HG02840 (cell line): ENCODE results near the gene ZNF580.

Experiments used
- ATAC-seq: cut with Tn5 transposase; IDR thresholded peaks from one replicate; pipeline ENCODE4 v1.9.1; 2021; ENCODE audit warnings: mild to moderate bottlenecking, moderate library complexity, moderate number of reproducible peaks; ENCODE audit not compliant: unreplicated experiment, low FRiP score

The ZNF580 gene, protein sequence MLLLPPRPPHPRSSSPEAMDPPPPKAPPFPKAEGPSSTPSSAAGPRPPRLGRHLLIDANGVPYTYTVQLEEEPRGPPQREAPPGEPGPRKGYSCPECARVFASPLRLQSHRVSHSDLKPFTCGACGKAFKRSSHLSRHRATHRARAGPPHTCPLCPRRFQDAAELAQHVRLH

DNA sequence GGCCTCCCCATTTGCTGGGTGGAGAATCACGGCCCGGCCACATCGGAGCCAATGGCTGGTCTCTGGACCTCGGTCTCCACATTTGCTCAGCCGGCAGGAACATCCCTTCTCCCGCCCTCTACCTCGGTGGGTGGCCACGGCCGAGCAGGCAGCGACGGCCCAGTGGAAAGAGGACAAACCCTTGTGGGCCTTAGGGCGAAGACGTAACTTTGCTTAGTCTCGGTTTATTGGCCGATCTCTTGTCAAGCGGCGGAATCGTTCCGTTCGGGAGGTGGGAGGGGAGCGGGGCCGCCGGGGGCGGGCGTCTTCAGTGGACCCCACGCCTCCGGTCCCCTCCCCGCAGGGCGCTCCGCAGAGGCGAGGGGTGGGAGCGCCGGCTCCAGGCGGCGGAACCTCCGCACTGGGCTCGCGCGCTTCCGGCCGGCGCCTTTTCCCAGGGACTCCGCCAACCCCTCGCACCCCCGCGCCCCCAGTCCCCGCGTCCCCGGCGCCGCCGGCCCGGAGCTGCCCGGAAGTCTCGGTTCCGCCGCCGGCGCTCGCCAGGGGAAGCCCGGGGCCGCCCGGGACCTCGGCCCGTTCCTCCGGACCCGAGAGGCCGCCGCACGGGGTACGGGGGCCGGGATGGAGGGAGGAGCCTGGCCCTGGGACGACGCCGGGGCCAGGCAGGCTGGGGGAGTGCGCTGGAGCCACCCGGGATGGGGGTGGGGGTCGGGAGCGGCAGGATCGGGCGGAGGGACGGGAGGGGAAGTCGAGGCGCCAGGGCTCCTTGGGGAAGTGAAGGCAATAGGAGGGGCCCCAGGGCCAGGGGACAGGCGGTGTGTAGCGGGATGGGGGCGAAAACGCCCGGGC lies at the start of gene ZNF580:
Gene ZNF580 (plus strand): TSS at position 426 of the 849 bp plus-strand sequence. CDS start 1,507 bp downstream, outside the sequence.
- no peak for ATAC-seq

DNA sequence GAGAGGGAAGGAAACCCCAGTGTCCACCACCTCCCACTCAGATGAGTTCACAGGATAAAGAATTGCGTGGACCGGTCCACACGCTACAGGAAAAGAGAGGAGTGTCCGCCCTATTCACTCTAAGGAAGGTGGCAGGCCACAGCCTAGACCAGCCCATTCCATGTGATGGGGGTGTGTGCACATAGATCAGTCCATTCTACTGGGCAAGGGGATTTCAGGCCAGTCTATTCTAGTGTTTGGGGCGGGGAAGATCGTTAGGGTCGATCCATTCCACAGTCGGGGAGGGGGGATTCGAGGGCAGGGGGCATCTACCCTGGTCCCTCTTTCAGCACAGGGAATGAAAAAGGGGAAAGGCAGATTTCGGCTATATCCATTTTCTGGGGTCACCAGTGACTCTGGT lies 49.2 kb upstream of the ZNF580 start:
- ATAC-seq: no peak

DNA sequence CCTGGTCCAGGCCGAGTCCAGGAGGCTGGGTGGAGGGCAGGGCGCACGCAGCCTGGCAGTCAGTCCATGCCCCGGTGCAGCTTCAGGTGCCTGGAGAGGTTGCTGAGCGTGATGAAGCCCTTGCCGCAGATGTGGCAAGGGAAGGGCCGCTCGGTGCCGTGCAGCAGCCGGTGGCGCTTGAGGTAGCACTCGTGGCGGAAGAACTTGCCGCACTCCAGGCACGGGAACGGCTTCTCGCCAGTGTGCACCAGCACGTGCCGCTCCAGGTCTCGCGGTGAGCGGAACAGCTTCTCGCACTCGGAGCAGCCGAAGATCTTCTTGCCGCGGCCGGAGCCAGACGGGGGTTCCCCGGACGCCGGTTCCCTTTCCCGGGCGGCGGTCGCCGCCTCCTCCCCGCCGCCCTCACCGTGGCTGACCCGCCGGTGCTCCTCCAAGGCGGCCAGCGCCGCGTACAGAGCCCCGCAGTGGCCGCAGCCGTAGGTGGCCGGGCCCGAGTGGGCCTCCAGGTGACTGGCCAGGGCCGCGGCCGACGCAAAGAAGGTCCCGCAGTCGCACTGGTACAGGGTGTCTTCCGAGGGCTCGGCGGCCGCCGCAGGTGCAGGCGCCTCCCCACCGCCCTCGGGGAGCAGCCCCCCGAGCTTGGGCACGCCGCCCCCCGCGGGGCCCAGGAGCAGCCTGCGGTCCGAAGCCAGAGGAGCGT lies 48.3 kb upstream of the ZNF580 start:
- ATAC-seq: no peak

DNA sequence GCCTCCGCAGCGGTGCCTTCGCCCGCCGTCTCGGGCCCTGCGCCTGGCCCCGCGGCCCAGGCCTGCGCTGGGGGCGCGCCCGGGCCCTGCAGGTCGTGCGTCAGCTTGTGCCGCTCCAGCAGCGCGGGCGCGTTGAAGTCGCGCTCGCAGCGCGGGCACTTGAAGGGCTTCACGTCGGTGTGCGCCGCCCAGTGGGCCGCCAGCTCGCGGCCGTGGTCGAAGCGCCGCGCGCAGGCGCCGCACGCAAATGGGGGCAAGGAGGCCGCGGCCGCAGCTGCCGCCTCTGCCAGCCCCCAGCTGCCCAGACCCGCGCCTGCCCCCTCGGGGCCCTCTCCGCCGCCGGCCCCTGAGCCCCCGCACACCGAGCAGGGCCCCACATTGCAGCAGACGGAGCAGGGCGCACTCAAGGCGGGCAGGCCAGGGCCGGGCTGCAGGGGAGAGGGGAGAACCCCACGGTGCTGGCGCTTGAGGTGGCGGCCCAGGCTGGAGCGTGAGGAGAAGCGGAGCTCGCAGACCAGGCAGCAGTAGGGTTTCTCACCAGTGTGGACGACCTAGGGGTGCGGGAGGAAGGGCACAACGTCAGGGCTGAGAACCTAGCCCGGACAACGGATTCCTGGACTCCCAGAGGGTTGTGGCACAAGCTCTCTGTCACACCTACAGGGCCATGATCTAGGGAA lies 47.6 kb upstream of the ZNF580 start:
- ATAC-seq: no peak

DNA sequence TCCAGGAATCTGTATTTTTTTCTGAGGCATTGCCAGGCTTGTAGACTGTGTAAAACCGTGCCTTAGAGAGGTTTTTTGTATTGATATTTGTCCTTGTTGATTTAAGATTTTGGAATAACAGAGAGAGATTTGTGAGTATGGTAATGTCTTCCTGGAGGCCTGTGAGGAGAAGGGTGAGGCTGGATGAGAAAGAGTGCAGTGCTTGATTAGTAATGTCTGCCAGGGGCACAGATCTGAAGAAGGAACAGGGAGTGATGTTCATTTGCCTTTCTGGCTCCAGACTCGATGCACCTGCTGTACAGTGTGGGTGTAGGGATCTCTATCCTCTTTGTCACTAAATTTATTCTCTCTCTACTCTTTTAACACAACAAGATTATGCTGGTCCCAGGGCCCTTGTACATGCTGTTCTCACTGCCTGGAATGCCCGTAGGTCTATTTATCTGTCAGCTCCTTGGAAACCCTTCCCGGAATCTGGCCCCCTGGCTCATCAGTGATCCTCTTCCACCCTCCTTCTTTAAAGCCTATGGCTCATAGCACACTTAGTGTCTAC lies 45.7 kb upstream of the ZNF580 start:
- ATAC-seq: no peak

DNA sequence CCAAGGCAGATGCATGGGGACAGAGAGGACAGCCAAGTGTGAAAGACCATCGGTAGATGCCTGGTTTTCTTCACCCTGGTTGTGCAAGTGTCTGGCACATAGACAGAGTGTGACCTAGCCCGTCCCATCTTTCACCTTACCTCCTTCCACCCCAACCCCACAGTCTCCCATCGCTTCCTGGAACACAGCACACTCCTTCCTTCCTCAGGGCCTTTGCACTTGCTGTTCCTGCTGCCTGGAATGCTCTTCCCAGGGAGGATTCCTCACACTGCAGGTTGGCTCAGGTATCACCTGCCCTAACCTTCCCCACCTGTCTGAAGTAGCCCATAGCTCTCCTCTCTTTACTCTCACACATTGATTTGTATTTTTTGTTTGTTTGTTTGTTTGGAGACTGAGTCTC lies 44.5 kb upstream of the ZNF580 start:
- no peak for ATAC-seq

DNA sequence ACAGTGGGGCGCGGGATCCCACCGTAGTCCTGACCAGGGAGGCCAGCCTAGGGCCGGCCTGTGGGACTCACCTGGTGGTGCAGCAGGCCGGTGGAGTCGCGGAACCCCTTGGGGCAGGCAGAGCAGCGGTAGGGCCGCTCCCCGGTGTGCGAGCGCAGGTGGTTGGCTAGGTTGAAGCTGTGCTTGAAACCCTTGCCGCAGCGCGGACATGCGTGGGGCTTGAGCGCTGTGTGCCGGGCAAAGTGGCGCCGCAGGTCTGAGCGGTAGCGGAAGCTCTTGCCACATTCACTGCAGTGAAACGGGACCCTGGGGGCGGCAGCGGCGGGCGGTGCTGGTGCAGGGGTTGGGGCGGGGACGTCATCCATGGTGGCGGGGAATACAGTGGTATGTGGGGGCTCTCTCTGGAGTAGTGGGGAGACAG lies 43.3 kb upstream of the ZNF580 start:
- no peak for ATAC-seq

DNA sequence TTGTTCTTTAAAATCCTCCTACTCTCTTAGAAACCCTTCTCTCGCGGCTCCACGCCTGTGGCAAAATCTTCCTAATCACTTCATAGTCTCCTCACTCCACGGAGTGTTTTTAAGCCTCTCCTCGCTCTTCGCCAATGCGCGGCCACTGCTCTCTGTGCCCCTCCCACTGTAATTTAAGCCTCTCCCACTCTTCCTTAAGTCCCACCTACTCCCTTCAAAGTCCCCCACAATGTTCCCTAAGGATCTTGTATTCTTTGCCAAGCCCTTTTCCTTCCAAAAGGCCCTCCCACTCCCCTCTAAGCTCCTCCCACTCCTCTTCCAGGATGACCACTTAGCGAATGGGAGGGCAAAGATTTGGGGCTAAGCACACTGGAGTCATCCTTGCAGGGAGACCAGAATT lies 42.8 kb upstream of the ZNF580 start:
- ATAC-seq: no peak

DNA sequence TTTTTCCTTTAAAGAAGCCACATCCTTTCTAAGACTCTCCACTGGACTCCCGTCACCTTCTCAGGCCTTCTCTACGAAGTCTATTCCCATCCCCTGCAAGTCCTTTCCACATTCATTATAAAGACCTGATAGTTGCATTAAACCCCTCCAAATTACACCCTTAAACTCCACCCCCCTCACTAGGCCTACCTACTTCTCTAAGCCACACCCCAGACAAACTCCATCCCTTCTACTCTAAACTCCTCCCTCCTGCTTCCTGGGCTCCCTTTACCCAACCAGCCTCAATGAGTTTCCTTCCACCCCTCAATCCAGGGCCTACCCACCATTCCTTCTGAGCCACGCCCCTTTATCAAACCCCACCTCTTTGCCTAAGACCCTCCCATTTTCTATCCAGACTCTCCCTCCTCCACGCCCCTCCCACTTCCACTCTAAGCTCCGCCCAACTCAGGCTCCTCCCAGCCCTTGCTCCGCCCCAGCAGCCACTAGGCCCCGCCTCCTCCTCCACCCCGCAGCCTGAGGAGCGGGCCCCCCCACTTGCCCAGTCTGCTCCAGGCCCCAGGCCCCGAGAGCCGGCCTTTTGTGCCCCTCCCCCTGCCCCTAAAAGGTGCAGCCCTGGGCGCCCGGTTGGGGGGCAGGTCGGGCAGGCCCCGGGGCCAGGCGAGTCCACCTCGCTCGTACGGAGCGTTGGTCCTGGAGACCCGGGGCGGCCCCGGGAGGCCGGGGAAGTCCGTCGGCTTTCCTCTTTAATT lies 41.9 kb upstream of the ZNF580 start:
- peak; percentile 38 for ATAC-seq

DNA sequence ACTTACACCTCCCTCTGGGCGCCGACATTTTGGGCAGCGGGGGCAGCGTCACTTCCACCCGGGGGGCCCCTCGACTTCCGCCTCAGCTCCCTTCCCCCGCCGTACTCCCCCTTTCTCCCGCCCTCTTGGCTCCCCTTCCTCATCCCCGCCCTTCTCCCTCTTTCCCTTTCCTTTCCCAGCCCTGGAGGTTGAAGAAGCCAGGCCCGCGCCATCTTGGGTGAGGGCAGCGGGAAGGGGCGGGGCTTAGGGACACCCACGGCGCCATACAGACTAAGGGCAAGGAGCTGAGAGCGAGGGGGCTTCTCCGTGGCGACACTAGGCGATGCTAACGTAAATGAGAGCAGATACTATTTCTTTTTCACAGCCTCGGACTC lies 41.3 kb upstream of the ZNF580 start, which contains the start of gene FIZ1:
Gene FIZ1 (minus strand): TSS at position 50 of the 374 bp plus-strand sequence. CDS start 1,652 bp downstream, outside the sequence.
- peak; percentile 59 for ATAC-seq

DNA sequence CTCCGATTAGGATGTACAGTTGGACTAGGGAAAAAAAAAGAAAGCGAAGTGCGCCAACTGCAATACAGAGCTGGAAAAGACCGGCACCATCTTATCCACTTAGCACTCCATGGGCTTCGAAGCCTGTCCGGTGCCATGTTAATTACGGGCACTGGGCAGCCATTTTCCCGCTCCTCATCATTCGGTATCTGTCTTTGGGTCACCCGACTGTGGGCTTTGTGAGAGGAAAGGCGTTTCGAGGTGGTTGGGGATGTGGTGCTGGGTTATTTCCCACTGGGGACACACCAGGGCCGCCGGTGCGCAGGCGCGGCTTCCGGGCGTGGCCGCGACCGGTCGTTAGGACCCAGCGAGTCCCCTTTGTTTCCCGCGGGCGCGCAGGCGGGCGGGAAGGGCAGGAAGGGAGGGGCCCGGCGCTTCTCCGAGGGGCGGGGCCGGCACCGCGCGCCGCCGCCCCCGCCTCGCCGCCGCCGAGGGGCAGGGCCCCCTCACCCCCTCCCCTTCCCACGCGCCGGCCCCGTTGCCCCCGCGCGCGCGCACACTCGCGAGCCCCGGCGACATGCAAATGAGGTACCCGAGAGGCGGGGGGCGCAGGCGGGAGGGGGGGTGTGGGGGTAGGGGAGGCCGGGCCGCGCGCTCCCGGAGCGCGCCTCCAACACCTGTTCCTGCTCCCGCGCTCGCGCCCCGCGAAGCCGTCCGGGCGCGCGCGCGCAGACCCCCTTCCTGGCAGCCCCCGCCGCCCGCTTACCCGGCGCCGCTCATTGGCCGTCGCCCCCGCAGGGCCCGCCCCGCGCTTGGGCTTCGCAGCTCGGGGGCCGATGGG lies 40.8 kb upstream of the ZNF580 start, which contains the start of gene ZNF524:
Gene ZNF524 (plus strand): TSS at position 447 of the 820 bp plus-strand sequence. CDS start 1,825 bp downstream, outside the sequence.
- ATAC-seq: peak; percentile 45

DNA sequence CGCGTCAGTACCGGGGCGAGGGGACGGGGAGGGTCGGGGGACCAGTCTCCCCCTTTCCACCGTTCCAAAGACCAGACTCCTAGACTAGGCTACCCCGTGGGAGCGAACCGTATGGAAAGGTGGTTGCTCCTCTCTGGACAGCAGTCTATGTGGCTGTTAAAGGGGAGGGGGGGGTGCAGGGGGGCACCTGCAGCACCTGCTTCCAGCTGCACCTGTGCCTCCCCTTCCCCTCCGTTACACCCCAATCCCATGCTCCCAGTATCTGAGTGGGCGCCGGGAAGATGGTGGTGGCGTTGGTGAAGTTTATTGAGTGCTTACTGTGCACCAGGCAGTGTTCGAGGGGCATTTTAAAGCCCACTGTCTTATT lies 40.2 kb upstream of the ZNF580 start:
- ATAC-seq: no peak

DNA sequence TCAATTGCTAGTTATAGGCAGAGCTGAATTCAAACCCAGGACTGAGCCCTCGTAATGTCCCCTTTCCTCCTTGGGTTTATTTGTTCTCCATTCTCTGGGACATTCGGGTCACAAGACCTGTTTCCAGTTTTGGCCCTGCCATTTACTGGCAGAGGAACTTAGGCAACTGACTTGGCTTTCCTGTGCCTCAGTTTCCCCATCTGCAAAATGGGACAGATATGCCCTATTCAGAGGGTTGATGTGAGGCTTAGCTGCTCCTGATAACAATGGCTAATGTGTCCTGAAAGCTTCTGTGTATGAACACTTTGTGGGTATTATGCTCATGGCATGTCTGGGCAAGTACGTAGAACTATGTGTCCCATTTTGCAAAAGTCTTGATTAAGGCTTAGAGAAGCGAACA lies 39.7 kb upstream of the ZNF580 start:
- no peak for ATAC-seq

DNA sequence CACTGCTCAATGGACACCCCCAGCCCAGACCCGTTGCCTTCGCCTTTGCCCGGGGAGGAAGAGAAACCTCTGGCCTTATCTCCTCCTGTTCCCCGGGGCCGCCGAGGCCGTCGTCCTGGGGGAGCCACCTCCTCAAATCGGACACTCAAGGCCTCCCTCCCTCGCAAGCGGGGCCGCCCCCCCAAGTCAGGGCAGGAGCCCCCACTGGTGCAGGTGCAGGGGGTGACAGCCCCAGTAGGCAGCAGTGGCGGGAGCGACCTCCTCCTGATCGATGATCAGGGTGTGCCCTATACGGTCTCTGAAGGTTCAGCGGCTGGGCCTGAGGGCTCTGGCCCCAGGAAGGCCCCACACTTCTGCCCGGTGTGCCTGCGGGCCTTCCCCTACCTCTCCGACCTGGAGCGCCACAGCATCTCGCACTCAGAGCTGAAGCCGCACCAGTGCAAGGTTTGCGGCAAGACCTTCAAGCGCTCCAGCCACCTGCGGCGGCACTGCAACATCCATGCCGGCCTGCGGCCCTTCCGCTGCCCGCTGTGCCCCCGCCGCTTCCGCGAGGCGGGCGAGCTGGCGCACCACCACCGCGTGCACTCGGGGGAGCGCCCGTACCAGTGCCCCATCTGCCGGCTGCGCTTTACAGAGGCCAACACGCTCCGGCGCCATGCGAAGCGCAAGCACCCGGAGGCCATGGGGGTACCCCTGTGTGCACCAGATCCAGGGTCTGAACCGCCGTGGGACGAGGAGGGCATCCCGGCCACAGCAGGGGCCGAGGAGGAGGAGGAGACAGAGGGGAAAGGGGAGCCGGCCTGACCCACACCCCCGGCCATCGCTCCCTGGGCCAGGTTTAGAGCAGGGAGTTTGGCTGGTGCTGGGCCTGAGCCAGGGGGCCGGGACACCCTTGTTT lies 38.4 kb upstream of the ZNF580 start:
- no peak for ATAC-seq

DNA sequence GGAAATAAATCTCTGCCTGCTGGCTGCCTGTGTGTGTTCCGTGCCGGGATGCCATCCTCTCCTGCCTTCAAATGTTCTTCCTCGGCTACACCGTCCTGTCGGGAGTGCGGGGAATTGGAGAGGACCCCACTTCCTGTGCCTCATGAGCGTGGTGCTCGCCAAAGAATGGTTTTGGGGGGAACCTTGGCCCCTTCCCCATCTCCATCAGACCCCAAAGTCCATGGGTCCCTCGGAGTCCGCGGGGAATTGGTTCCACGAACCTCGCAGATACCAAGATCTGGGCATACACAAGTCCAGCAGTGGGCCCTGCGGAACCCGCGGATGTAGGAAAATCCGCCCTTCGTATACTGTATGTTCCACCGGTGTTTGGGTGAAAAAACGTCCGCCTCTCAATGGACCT lies 37.7 kb upstream of the ZNF580 start:
- no peak for ATAC-seq

DNA sequence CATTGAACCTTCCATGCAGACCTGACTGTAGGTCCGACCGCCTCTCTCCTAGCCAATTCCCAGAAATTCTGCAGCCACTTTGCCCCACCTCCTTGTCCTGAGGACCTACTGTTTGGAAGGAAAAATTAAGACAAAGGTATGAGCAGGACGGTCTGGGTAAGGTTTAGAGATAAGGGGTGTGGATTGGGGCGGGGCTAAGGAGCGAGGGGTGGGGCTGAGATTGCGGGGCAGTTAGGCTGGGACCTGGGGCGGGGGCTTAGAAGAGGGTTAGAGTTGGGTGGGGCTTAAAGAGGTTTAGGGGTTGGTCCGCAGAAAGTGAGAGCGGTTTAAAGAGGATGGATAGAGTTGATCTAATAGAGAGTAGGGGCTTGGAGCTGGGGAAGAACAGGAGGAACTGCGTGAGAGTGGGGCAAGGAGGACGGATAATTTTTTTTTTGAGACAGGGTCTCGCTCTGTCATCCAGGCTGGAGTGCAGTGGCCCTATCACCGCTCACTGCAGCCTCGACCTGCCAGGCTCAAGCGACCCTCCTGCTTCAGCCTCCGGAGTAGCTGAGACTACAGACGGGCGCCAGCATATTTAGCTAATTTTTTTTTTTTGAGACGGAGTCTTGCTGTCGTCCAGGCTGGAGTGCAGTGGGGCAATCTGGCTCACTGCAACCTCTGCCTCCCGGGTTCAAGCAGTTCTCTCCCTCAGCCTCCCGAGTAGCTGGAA lies 37.1 kb upstream of the ZNF580 start:
- no peak for ATAC-seq

DNA sequence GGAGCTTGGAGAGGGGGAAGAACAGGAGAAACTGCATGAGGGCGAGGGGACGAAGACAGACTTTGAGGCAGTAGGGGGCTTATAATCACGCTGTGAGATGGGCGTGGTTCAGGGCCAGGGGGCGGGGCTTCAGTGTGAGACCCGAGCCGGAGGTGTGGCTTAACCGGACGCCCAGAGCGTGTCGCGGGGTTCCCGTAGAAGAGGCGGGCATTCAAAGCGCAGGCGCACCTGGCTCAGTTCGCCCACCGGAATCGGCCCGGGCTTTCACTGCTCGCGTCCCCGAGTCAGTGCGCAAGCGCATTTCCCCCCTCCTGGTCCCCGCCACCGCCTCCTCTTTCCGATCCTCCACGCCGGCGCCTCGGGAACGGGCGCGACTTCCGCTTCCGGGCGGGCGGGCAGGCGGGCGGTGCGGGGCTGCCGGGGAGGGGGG lies 35.6 kb upstream of the ZNF580 start:
- ATAC-seq: peak; percentile 78
